Medulla oblongata (tissue), 1 donor: ENCODE data around the gene CACNA1C.

Experiments used
- DNase-seq: peaks from one replicate; pipeline ENCODE4 v3.0.0-alpha.2; 2015; ENCODE audit errors: extremely low spot score

The CACNA1C gene

DNA sequence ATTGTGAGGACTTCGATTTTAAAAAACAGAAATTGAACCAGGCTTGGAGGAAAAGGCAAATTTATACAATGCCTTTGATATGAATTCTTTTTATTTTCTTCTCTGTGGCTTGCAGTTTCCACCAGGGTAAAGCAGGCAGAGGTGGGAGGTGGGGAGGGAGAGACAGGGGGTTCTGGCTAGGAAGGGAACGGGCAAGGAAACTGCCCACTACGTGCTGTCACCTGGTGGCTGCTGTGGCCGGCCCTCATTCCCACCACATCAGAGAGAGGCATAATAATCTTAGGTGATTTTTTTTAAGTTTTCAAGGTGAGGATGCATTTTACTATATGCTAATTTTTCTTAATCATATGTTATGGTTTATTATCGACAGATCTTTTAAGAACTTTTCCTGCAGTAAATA is 145.8 kb downstream of the CACNA1C start:
- no peak for DNase-seq

DNA sequence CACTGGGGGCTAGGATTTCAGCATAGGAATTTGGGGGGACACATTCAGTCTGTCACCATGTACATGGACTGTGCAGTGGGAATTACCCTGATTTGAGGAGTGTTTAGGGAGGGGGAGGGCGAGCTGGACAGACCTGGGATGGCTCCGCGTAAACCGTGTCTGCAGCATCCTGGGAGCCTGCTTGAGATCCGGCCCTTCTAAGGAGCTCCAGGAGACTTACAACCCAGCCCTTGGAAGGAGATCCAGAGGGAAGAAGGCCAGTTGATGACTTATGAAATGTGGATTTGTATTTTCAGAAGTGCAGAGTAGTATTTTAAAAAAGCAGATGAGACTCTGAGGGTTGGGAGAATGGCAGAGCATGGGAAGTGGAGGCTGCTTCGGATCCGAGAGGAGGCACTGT is 153.2 kb downstream of the CACNA1C start:
- no peak for DNase-seq

DNA sequence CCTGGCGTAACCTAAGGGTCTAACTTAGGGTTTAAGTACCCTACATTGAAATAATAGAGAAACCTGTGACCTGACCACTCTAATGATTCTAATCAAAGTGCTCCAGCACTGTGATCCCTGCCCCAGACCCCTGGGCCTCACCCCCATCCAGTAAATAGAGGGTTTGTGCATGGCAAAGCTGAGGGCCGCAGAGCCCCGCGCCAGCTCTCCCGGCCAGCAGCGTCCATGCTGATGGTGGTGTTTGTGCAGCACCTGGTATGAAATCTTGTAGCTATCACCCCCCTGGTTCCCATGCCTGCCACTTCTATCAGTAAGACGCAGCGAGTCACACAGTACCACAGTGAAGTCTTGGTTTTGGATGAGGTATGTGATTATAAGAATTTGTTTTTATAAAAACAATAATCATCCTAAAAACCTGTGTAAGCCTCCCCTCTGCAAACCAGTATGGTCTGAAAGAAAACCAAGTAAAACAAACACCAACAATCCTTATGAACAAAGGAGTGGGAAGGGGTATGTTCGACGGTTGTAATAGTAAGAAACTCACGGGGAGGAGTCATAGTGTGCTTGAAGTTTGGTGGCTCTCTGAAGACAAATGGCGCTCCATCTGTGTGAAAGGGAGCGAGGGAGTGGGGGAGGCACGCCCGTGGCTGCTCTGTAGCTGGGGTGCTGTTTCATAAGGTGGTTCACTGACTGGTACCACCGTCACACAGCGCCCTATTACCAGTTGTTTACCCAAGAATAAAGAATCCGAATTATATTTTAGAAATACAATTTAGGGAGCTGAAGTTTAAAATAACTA is 156.2 kb downstream of the CACNA1C start:
- no peak for DNase-seq

DNA sequence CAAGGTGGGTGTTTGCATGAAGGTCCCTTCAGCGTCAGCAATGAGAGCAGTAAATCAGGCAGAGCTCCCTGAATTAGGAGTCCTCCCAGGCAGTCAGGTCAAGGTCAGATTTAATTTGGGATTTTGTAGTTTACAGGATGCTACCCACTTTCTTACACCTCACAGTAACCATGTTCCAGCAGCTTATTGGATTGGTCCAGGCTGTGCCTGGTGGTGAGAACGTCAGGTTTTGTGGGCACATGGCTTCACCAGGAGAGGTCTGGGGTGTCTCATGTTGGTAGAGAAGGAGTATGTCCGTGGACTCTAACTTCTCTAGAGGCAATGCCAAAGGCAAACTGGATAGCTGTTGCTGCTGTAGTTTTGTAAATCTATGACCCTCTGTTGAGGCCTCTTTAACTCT is 158.3 kb downstream of the CACNA1C start:
- no peak for DNase-seq

DNA sequence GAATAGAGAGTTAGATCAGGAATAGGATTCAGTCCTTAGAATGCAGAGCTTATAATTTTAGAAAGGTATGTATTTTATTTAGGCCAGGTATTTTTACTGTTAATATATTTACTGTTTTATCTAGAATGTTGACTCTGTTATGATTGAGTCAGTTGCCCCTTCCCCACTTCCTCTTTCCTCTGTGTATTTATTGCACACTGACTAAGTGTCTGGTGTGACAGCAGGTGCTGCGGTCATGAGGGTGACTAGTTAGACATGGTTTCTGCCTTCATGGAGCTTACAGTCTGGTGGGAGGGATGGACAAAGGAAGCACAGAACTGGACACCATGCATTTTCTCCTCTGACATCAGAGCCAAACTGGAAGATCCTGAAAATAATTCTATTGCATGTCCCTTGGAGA is 159.8 kb downstream of the CACNA1C start:
- no peak for DNase-seq

DNA sequence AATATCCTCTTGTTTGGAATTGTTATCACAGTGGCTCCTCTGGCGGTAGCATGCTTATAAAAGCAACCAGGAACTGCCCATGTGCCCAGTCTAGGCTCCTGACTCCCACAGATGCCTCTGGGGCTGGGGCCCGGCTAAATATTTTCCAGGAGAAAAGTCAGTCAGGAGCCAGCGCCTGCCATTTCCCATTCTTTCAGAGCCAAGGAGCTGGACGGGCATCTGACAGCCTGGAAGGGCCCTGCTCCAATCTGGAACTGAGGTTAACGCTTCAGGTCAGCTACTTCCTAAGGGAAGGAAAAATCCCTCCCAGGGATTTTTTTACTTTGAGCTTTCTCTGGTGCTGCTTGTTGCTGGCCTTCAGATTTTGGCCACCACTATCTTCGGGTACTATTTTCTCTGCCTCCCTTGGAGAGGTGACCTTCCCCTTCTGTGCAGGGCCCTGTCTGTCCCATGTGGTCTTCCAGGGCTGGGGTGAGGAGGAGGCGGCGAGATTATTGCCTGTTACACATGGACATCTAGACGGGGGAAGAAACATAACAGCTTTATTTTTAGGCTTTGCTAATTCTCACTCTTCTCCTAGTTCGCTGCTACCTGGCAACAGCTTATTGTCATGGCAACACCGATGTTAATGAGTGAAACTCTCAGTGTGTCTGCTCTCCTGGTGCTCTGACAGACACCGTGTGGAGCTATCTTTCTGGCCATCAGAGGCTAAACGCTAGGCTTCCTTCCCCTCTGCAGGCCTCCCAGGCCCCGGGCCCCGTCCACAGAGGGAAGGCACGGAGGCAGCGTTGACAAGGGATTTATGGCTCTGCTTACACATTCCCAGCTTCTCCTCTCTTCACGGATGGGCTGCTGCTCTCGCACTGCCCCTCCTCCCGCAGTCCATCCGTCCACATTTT is 160.4 kb downstream of the CACNA1C start:
- DNase-seq = peak; percentile 44

DNA sequence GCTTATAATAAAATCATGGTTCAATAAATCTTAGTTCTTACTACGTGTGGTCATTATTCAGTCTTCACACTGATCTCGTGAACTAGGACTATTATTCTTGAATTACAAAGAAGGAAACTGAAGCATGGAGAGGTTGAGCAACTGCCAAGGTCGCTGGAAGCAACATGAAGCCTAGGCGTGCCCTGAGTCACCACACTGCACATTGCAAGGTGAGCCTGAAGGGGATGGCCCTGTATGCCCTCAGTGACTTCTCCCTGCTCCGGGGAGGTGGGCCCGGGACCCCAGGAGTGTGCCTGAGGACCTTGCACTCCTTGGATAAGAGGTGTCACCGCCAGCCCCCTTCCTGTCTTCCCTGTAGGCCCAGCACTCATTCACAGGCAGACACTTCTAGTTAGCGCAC is 161.6 kb downstream of the CACNA1C start:
- no peak for DNase-seq

DNA sequence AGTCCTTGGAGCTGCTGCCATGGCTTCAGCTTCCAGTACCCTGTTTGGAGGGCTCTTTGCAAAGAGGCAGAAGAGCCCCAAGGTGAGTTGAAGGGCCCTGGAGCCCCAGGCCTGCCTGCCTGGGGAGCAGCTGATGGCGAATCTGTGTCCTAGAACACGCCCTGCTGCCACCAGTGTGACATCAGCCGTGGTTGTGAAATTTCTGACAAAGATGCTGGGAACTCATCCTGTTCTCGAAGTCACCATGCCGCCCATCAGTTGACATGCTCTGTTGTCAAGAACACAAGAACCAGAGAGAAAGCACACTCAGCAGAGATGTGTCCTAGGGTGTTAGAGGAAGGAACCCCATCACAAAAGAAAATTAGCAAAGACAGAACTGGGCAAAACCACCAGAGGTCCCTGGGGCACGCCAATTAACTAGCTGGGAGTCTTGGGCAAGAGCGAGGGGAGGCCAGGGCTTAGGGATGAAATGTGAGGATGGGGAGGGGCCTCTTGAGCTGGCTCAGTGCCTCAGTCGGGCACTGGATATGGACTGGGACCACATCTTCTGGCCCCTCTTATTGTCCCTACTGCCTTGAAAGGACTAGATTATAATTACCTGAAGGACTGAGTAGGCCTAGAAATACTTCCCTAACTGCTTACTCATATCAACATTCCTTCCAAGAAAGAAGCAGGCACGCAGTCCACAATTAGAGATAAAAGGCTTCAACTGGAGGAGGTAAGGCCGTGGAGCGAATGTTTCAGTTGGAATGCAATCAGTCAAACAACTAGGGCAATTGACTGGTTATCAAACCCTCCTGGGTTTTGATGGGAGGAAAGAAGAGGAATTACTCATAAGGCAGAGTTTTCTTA is 163.1 kb downstream of the CACNA1C start:
- DNase-seq = no peak

DNA sequence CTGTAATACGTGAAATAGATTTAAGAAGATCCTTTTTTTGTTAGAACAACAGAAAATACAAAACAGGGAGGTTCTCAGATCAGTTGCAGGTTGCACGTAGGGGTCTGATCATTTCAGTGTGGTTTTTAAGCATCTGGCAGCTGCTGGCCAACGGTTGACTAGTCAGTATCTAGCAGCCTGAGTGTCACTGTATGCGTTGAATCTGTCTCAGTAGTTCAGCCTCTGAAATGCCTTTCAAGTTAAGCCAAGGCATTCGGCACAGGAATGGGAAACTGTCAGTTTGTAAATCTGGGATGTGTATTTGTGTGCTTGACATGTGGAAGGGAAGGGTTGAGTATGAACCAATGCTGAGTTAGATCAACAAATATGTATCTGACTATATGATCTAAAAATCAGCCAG is 165.9 kb downstream of the CACNA1C start:
- no peak for DNase-seq

DNA sequence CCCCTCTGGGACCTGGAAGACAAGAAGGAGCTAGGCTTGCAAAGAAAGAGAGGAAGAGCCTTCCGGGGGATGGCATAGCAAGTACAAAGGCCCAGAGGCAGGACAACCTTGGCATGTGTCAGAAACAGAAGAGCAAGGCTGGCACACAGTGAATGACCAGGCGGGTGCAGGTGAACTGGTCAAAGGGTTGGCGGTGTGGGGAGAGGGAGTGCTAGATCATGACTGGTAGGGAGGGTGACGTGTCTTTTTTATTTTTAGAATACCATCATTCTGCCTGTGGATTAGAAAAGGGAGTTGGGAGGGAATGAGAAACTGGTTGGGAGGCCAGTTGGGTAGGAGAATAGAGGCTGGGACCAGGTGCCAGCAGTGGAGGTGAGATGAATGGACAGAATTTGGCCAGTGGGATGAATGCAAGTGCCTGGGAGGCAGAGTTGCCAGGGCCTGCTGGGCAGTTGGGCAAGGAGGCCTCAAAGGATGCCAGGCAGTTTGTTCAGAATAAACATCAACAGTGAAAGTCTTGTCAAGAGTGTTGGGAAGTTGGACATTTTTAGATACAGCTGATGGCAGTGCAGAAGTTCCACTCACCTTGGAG is 168.3 kb downstream of the CACNA1C start:
- DNase-seq = peak; percentile 43

DNA sequence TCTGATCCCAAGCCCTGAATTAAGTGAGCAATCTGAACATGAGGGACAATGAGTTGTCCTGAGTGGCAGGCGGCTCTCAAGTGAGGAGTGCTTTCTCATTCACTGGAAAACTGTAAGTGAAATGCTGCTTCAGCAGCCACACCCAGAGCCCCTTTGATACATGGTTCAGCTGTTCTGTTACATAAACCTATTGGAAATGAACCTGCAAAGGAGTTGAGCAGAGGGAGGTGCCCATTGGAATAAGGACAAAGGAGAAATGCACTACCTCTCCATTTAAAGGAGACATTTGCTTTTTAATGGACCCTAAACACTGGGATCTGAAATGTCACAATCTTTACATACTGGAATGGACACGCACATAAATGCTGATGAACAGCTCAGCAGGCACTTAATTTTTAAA is 169.9 kb downstream of the CACNA1C start:
- no peak for DNase-seq

DNA sequence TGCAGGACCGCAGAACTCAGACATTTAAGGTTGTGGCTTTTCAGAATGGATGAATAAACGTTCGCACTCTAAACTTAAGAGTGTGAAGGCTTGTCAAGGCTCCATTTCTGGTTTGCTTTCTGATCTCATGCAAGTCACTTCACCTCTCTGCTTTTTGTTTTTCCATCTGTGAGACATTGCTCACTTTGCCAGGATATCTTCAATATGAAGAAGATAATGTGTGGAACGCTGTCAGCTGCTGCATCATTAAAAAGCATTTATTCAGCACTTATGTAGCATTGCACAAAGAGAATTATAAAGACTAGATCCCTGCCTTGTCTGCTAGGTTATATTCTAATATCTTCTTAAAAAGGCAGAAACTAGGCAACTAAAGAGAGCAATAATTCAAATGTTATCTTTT is 172.2 kb downstream of the CACNA1C start:
- no peak for DNase-seq

DNA sequence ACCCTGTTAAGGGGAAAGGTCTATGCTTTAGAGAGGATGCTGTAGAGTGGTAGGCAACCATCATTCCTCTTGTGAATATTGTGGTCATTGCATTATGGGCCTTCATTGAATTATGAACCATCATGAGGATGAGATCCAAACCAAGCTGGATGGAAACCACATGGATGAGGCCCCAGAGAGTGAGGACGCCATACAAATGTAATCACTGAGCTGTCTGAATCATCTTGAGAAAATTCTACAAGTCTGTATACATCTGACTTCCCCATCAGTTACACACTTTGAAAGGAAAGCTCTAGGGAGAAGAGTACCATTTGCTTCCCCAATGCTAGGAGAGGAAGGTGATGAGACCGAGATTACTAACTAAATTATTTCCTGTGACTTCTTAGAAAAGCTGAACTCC is 172.9 kb downstream of the CACNA1C start:
- no peak for DNase-seq

DNA sequence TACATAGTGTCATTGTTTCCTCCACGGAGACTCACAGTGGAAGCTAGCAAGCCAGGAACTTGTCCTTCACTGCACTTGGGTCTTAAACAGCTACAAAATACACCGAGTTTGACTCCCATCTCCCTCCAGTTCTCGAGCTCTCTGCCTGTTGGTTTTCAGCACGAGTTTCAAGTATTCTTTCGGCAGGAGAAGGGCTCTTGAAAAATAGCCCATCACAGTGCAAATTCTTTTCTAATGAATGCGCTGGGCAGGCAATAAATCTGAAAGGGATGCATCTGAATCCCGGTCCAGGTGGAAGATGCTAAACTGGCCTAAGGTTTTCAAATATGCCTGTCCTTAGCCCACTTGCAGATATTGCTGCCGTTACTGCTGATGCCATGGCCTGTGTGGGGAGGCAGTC is 173.9 kb downstream of the CACNA1C start:
- DNase-seq = no peak

DNA sequence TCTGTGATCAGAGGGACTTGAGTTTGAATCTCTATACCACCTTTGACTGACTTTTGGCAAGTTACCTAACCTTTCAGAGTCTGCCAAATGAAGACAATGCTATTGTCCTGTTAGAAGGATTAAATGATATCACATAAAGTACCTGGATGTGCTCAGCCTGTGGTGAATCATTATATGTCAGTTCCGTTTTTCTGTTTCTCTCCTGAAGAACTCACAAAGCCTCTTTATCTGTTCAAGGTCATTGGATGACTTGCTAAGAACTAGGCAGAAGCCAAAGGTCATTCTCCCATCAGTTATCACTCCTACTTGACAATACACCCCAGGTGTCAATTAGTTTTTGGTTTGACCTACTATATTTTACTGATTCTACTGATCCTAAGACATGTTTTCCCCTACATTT is 174.6 kb downstream of the CACNA1C start:
- no peak for DNase-seq

DNA sequence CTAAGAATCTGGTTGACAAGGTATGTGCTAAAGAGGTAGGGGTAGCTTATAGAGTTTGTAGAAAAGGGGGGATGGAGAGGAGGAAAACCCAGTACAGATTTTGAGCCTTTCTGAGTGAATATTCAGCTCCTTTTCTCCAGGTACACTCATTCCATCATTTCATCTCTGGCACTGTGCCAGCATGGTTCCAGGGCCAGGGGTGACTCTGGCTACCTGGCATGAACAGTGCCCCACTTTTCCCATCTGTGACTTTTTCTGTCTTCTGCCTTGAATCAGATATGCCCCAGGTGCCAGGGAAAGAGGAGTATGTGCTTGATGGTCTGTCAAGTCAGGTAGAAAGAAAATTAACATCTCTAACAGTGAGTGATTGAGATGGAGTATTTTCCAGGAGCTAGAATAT is 175.7 kb downstream of the CACNA1C start:
- no peak for DNase-seq

DNA sequence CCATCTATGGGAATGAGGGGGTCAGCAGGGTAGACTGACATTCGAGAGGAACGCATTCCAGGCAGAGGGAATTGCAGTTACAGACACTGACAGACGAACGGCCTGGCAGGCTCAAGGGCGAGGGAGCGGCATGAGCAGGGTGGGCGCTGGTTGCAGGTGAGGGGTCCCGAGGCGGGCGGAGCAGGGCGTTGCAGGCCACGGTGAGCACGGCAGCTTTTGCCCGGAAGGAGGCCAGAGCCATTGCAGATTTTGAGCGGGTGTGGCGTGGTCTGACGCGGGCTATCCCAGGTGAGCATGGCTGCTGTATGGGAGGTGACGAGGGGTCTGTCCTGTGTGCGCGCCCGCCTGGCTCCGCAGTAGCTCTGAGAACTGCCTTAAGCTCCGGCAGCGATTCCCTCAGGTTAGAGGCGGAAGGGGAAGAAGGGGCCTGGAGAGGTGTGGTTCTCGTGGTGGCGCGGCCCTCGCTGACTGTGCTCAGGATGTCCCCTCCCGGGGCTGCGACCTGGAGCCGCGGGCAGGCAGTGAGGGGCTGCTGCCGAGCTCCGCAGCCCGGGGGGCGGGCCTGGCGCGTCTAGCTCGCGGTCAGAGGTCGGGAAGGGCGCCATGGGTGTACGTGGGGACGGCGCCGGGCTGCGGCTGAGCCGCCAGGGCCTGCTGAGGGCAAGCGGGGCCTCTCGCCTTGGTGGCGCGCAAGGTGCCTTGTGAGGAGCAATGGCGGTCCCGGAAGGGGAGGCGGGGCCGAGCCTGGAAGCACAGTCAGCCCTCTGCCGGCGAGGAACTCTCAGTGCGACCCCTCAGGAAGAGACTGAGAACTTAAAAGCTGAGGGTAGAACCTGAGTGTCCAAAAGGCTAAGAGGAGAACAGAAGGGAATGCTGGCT is 177.1 kb downstream of the CACNA1C start:
- no peak for DNase-seq

DNA sequence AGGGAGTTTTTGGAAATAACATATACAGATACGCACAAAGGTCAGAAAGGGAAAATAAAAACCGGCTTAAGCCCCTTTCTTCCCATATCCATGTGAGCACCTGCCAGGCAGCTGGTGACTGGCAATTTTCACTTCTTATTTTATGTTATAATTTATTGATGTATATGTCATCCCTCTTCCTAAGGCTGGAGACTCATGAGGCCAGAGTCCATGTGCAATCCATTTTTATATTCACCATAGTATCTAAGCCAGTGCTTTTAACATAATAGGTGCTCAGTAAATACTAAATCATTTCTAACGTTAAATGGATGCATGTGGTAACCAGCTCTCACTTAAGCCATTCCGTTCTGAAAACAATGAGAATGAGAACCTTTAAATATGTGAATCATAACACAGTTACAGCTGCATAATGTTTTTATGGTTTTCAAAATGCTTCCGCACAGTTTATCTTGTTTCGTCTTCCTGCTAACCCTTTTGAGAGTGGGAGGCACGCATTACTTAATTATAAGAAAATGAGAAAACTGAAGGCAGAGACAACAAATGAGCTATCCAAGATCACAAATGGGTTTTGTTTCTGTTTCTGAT is 178.3 kb downstream of the CACNA1C start:
- DNase-seq = no peak

DNA sequence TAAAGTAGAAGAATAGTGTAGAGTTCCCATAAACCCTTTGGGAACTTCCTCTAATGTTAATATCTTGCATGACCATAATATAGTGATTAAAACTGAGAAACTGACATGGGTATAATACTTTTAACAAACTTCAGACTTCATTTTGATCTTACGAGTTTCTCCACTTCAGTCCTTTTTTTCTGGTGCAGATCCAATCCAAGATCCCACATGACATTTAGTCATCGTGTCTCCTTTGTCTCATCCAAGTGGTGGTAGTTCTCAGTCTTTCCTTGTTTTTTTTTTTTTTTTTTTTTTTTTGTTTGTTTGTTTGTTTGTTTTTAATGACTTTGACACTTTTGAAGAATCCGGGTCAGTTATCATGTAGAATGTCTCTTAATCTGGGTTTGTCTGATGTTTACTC is 179.2 kb downstream of the CACNA1C start:
- DNase-seq = no peak

DNA sequence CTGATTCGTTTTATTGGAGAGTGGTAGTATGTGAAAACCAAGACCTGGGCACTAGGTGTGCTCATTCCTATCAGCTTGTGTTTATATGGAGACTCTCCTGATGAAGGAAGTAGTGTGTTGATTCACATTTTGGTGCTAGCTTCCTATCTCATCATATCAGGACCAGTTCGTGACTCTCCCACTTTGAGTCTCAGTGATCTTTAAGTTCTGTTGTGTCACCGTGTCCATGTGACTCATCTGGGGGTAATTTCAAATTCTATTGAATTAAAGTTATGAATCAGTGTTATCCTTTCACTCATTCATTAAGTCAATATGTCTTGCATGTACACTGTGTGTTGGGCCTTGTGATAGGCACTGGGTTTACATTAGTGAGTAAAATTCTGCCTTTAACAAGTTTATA is 180.2 kb downstream of the CACNA1C start:
- DNase-seq = no peak
